HG03108 (cell line): ENCODE results near the gene BICC1.

Experiments used
- ATAC-seq: cut with Tn5 transposase; IDR thresholded peaks from one replicate; pipeline ENCODE4 v1.9.1; 2021; ENCODE audit warnings: moderate library complexity; ENCODE audit not compliant: unreplicated experiment

The BICC1 gene

DNA sequence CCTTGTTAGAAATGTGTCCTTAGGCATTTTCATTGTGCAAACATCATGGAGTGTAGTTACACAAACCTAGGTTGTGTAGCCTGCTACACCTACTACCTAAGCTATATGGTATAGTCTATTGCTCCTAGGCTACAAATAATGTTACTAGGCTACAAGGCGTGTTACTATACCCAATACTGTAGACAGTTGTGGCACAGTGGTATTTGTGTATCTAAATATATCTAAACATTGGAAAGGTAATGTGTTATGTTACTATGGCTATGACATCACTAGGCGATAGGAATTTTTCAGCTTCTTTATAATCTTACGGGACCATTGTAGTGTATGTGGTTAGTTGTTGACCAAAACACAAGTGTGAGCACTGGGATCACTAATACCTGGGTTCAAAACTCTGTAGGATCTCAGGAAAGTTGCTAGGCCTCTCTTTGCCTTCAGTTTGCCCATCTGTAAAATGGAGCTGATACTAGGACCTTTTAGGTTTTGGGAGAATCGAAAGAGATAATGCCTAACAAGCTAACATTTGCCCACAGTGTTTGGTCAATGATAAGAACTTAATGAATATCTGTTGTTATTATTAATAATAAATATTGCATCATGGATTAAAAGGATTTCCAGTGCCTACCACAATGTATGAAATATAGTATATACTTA is 2.7 kb downstream of the BICC1 start:
- ATAC-seq, result no peak

GRCh38 chr10:58516119-58516518 is 3.4 kb downstream of the BICC1 start:
- no peak for ATAC-seq

DNA sequence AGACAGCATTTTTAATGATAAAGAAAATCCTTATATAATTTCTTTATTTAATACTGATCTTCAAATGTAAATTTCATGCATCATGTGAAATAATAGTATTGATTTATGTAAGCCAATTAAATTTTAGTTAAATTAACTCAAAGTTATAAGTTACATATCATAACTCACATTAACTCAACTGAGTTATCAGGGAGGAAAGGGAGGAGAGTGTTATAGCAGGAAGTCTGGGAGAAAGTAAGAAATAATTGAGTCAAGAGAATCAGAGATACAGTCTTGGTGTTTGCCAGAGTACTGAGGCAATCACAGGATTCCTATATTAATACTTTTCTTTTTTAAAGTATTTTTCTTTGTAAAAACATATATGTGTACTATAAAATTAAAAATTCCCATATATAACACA is 4.0 kb downstream of the BICC1 start:
- ATAC-seq, result no peak

DNA sequence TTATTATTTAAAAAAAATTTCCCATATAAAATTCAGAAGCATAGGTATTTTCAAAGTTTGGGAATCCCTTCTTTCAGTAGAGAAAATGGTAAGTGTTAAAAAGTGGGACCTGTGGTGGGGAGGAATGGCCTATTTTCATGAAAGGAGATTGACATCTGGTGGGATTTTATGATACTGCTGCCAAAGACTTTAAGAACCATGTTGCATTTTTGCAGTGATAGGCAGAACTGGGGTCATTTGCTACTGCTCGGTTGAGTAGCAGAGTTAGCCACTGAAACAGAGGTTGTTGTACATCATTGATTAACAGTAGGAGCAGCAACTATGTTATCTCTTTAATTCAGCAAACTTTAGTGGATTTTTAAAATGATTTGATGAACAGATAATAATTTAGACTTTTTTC is 4.4 kb downstream of the BICC1 start:
- ATAC-seq, result no peak

- ATAC-seq, result no peak
Measured at GRCh38 chr10:58517491-58518355, 5.1 kb downstream of the BICC1 start.

GRCh38 chr10:58518775-58519174 is 6.1 kb downstream of the BICC1 start:
- no peak for ATAC-seq

DNA sequence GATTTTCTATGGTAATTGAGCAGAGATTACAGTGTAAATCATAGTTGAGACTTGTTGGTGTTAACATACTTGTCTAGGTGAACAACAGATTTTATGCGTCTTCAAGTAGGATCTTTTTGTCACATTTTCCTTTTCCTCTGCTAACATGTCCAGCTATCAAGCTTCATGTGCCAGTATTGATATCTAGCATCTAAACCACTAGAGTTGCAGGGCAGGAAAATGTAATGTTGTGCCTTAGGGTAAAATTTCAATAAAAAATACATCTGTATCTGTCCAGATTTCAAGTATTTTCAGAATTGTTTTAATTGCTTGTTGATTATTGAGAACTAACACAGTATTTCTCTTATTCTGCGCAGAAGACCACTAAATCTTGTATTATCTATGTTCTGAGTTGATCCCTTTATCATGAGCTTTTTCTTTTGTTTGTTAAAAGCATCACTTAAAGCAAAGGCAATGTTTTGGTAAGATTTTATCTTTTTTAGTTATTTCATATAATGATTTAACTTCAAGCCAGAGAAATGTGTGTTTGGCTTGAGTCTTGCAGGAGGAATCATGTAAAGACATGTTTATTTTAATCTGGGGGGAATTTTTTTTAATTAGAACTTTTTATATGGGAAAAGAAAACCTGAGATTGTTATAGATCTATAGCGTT is 16.5 kb downstream of the BICC1 start:
- no peak for ATAC-seq

GRCh38 chr10:58531084-58531695 is 18.5 kb downstream of the BICC1 start:
- peak; percentile 90 for ATAC-seq

GRCh38 chr10:58535311-58535710 is 22.6 kb downstream of the BICC1 start:
- ATAC-seq, result no peak

- ATAC-seq, result no peak
Measured at GRCh38 chr10:58543141-58543540, 30.5 kb downstream of the BICC1 start.

GRCh38 chr10:58544135-58544534 is 31.5 kb downstream of the BICC1 start:
- ATAC-seq, result no peak

GRCh38 chr10:58545427-58545826 is 32.8 kb downstream of the BICC1 start:
- ATAC-seq, result no peak

DNA sequence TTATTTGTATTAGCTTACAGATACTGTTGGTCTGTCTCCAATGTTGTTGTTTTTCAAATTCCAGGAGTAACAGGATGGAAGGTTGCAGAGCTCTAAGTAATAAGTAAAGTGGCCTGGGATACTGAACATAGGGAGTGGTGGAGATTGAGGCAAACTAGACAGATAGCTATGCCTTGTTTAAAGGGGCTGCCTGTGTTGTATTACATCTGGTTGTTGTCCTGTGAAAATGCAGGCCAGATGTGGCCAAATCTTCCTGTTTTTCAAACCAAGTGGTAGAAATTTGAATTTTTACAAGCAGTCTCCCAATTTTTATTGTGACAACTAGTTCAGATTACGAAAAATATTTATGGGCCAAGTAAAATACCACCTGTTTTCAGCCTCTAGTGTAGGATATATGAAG is 33.5 kb downstream of the BICC1 start:
- ATAC-seq, result no peak

DNA sequence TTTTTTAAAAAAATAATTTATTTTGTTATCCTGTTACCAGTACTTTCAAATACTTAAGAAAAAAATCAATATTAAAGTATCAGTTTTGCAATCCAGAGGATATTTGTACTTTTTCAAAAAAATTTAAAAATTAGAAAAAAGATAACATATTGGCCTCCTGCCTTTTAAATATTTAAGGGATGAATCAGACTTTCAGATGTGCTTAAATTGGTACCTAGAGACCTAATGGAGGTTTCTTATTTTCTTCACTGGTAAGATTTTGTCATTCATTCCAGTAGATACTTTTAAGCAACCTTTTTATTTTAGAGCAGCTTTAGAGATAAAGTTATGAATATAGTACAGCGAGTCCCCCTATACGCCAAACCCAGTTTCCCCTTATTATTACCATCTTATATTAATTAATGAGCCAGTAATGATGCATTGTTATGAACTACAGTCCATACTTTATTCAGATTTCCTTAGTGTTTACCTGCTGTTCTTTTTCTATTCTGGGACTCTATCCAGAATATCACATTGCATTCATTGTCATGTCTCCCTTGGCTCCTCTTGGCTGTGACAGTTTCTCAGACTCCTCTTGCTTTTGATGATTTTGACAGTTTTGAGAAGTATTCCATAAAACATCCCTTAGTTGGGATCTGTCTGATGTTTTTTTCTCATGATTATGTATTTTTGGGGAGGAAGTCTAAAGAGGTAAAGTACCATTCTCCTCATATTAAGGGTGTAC is 34.2 kb downstream of the BICC1 start:
- ATAC-seq, result no peak

GRCh38 chr10:58547963-58548362 is 35.3 kb downstream of the BICC1 start:
- ATAC-seq, result no peak

DNA sequence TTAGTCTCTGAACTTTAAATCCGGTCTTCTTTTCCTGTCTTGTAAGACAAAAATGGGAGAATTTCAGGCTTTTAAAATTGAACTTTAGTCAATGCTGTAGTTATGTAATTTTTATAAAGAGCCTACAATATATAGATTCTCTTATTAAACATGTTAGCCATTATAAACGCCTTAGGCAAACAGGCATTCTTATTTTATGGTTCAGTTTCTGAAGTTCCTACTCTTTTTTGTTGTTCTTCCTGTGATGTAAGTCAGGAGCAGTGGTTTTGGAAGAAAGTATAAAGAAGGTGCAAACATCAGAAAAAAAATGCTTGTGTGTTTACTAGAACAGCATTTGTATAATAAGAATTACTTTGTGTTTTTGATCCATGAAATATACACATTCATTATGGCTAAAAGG is 41.6 kb downstream of the BICC1 start:
- ATAC-seq, result no peak

DNA sequence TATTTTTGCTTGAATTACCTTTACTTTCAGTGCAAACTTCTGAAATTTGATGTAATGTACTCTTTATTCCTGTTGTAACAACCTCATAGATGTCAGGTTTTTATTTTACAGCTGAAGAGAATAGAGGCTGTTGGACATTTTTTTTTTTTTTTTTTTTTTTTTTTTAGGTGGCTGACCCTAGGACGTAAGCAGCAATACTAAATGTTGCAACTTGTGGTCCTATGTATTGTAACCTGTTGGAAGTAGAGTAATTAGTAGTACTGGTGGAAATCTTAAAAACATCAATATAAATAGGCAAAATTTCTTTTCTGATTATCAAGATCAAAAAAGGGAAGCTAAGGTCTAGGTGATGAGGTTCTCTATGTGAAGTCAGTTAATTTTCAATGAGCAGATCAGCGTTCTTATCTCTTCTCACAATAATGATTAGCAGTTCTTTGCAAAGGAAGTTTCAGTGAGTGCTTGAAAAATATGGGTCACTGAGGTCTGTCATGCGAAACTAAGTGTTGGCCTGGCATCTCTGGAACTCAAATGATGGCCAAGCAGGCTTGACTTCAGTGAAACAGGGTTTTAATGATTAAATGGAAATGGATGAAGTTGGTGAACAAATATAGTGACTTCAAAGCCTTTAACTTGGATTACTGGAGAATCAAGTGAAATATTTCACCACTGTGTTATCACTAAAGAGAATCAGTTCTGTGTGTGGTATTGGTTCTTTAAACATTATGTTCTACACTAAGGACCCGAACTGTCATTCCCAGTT is 42.7 kb downstream of the BICC1 start:
- no peak for ATAC-seq

GRCh38 chr10:58555930-58556311 is 43.2 kb downstream of the BICC1 start:
- no peak for ATAC-seq

DNA sequence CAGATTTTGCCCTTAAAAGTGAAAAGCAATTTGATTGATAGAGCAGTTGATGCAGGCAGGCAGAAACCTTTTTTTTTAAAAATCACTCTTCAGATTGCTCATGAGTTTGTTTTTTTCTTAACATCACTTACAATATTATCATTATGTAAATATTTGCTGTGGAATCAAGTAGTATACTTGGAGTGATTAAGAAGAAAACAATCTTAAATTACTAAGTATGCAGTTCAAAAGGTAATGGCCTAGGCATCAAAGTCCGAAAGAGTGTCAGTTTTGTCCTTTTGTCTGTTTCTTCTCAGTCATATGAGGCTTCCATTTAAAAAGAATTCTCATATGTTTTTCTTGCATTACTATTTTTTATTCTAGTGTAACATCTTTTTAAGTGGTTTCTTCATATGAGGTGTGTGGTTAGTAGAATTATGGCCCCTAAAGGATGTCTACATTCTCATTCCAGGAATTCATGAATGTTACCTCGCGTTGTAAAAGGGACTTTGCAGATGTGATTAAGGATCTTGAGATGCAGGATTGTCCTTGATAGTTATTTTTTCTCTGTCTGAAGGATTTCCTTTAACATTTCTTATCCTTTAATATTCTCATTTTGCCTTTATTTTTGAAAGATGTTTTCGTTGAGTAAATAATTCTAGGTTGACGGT is 44.0 kb downstream of the BICC1 start:
- ATAC-seq, result no peak

DNA sequence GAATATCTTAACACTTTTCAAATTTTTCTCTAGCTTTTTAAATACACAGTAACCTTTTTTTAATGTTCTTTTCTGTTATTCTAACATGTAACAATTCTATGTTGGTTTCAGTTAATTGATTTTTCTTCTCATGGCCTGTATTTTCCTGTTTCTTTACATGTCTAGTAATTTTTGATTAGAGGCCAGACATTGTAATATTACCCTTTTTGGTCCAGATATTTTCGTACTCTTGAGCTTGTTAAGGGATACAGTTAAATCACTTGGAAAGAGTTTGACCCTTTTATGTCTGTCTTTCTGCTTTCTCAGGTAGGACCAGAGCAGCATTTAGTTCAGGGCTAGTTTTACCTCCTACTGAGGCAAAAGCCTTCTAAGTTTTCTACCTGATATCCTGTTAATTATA is 45.0 kb downstream of the BICC1 start:
- ATAC-seq, result no peak
